A549 (cell line): Measurements from ENCODE around the gene DELE1. TPM values are rescaled to one million over a fixed set of nuclear protein-coding genes. Genes with fewer than 3 reads are reported as not detected.
A peak's percentile ranks its signal among the peaks of the same experiment; 100 is the strongest.
"Not testable (repeated sequence)": the region's sequence is repeated elsewhere in the genome, so short reads cannot be mapped to it uniquely, and the experiment has no call there.

ENCODE experiments used
- ATAC-seq, 2 experiments: fragments of 200-7000 bp in 1 of 2; fragments of >200 bp in 1 of 2; cut with Nextera tagmentation in 1 of 2; cut with Tn5 transposase in 1 of 2; 3 replicates each; pipeline versions ENCODE4 v1.8.0 to v1.9.1; 2018 to 2020; ENCODE audit warnings: mild to moderate bottlenecking in 1 of 2, moderate library complexity in 1 of 2
- CTCF ChIA-PET: fragments of 300-600 bp; sonication (Branson Sonifier 250); formaldehyde crosslinking; extraction: SDS; loops from one replicate; lab custom pipeline; 2021; ENCODE audit warnings: antibody characterized with exemption, inconsistent platforms; lab: Yijun Ruan, JAX
- POLR2A ChIA-PET: fragments of 350-600 bp; formaldehyde crosslinking; extraction: SDS; loops from one replicate; lab custom pipeline; 2021; ENCODE audit warnings: antibody characterized with exemption, inconsistent platforms; lab: Yijun Ruan, JAX
- DNase-seq, 2 experiments: peaks; one replicate each; pipeline versions ENCODE4 v3.0.0 to v3.0.0-alpha.2; 2011 to 2016; ENCODE audit warnings: low read depth in 1 of 2, low spot score in 1 of 2
- FAIRE-seq: peaks from 2 replicates; lab custom pipeline; 2011; peaks lifted over from hg19 to GRCh38; lab: Jason Lieb, UNC
- H3K27ac ChIP-seq, 2 experiments: fragments of >200 bp; sonication (Bioruptor Twin); formaldehyde crosslinking; 3 replicates each; pipeline ENCODE4 v1.5.1; 2016 to 2017
- H3K4me1 ChIP-seq: fragments of >200 bp; sonication (Bioruptor Twin); formaldehyde crosslinking; 3 replicates; pipeline ENCODE4 v1.6.1; 2016
- H3K4me2 ChIP-seq: fragments of >200 bp; sonication (Bioruptor Twin); formaldehyde crosslinking; 3 replicates; pipeline ENCODE4 v1.6.1; 2016
- H3K4me3 ChIP-seq: fragments of >200 bp; sonication (Bioruptor Twin); formaldehyde crosslinking; 3 replicates; pipeline ENCODE4 v1.5.1; 2016
- H3K9me3 ChIP-seq: fragments of >200 bp; sonication (Bioruptor Twin); formaldehyde crosslinking; 3 replicates; pipeline ENCODE4 v1.6.1; 2016
- ATOH8 ChIP-seq: fragments of 250-450 bp; sonication (Bioruptor Pico); IDR thresholded peaks from 2 replicates; pipeline ENCODE4 v1.5.0; 2020; ENCODE audit warnings: low read depth, mild to moderate bottlenecking, moderate library complexity
- CEBPB ChIP-seq, 2 experiments: fragments of >200 bp in 1 of 2; sonication (Bioruptor Twin) in 1 of 2; formaldehyde crosslinking in 1 of 2; IDR thresholded peaks; 2 replicates each; pipeline ENCODE4 v1.6.1; 2012 to 2016
- CHD2 ChIP-seq: fragments of 150-350 bp; IDR thresholded peaks from 2 replicates; pipeline ENCODE4 v1.6.1; 2014; ENCODE audit warnings: low read length; ENCODE audit not compliant: partially characterized antibody
- CTCF ChIP-seq: fragments of >200 bp; sonication (Bioruptor Twin); formaldehyde crosslinking; IDR thresholded peaks from 3 replicates; pipeline ENCODE4 v1.5.1; 2016
- ELK1 ChIP-seq: fragments of 150-350 bp; IDR thresholded peaks from 2 replicates; pipeline ENCODE4 v1.6.1; 2014; ENCODE audit warnings: low read depth, mild to moderate bottlenecking, low read length
- ESRRA ChIP-seq: fragments of 150-350 bp; IDR thresholded peaks from 2 replicates; pipeline ENCODE4 v1.6.1; 2014; ENCODE audit warnings: mild to moderate bottlenecking, low read length, borderline replicate concordance
- HMGXB4 ChIP-seq: fragments of 250-450 bp; sonication (Bioruptor Pico); IDR thresholded peaks from 2 replicates; pipeline ENCODE4 v1.5.0; 2021; ENCODE audit warnings: mild to moderate bottlenecking, moderate library complexity, borderline replicate concordance
- HOXA7 ChIP-seq: fragments of 250-450 bp; sonication (Bioruptor Pico); IDR thresholded peaks from 2 replicates; pipeline ENCODE4 v1.5.0; 2020; ENCODE audit warnings: mild to moderate bottlenecking, moderate library complexity
- KDM1A ChIP-seq: fragments of 200-600 bp; sonication (generic); IDR thresholded peaks from 2 replicates; pipeline ENCODE4 v1.6.1; 2016; ENCODE audit warnings: low read depth, mild to moderate bottlenecking
- MAX ChIP-seq: IDR thresholded peaks from 2 replicates; pipeline ENCODE4 v1.6.1; 2012
- NFE2L2 ChIP-seq: fragments of 150-350 bp; conservative IDR thresholded peaks from 2 replicates; pipeline ENCODE4 v1.6.1; 2014; ENCODE audit warnings: low read length
- NPAS2 ChIP-seq: fragments of 250-450 bp; sonication (Bioruptor Pico); IDR thresholded peaks from 2 replicates; pipeline ENCODE4 v1.8.0; 2022; ENCODE audit warnings: mild to moderate bottlenecking, moderate library complexity, borderline replicate concordance
- PHF8 ChIP-seq: fragments of 200-600 bp; sonication (generic); IDR thresholded peaks from 2 replicates; pipeline ENCODE4 v1.6.1; 2016; ENCODE audit warnings: low read depth, mild to moderate bottlenecking, antibody characterized with exemption, moderate library complexity, borderline replicate concordance
- RAD21 ChIP-seq, 2 experiments: fragments of >200 bp in 1 of 2; sonication (Bioruptor Twin) in 1 of 2; formaldehyde crosslinking in 1 of 2; IDR thresholded peaks in 1 of 2; conservative IDR thresholded peaks in 1 of 2; 2 replicates in 1 of 2; 3 replicates in 1 of 2; pipeline ENCODE4 v1.6.1; 2012 to 2018; ENCODE audit warnings: inconsistent platforms in 1 of 2
- RARB ChIP-seq: fragments of 250-450 bp; sonication (Bioruptor Pico); IDR thresholded peaks from 2 replicates; pipeline ENCODE4 v1.8.0; 2021; ENCODE audit warnings: mild to moderate bottlenecking, moderate library complexity
- RCOR1 ChIP-seq: fragments of 150-350 bp; IDR thresholded peaks from 2 replicates; pipeline ENCODE4 v1.6.1; 2014; ENCODE audit warnings: antibody characterized with exemption, low read length, low read depth
- REST ChIP-seq: fragments of 200-600 bp; sonication (generic); IDR thresholded peaks from 2 replicates; pipeline ENCODE4 v1.6.1; 2016; ENCODE audit warnings: antibody characterized with exemption, mild to moderate bottlenecking, moderate library complexity
- RFX5 ChIP-seq: fragments of 450-650 bp; IDR thresholded peaks from 2 replicates; pipeline ENCODE4 v1.7.1; 2014; ENCODE audit warnings: antibody characterized with exemption, mild to moderate bottlenecking, moderate library complexity
- SMC3 ChIP-seq: fragments of >200 bp; sonication (Bioruptor Twin); formaldehyde crosslinking; IDR thresholded peaks from 3 replicates; pipeline ENCODE4 v1.6.1; 2018; ENCODE audit warnings: inconsistent platforms
- SREBF2 ChIP-seq: fragments of 450-650 bp; IDR thresholded peaks from 2 replicates; pipeline ENCODE4 v1.6.1; 2014; ENCODE audit warnings: mild to moderate bottlenecking, moderate library complexity
- ZC3H11A ChIP-seq: fragments of 450-650 bp; IDR thresholded peaks from 2 replicates; pipeline ENCODE4 v1.6.1; 2014; ENCODE audit warnings: antibody characterized with exemption, mild to moderate bottlenecking
- WGBS: methylation state at CpG from one replicate; pipeline ENCODE4 v1.1.6; 2017; ENCODE audit errors: missing lambda C conversion rate; 5-methylcytosine and 5-hydroxymethylcytosine counted together
- polyA plus RNA-seq, 4 experiments: library from polyadenylated mRNA; depleted of rRNA in 3 of 4; stranded (reverse); fragments of >200 nt; fragmentation: RNase III in 1 of 4; extraction: RNeasy Plus Mini Kit Qiagen cat#74134 plus additional on column Dnase treatment in 1 of 4; gene quantifications; 2 replicates in 3 of 4; 3 replicates in 1 of 4; pipeline ENCODE4 v1.2.3, GENCODE V29; 2011 to 2017

DELE1 gene
- polyA plus RNA-seq, 2 of the 4 experiments (the other 2 are of a cell fraction) = 41.2 to 60.1 TPM

GRCh38 chr5:141883892-141884318 is 39.8 kb upstream of the DELE1 start:
- FAIRE-seq = no peak
- DNase-seq = no peak
- CTCF ChIA-PET = interaction anchor here (0.6 to 12.7 kb wide), 10 partner anchors 13 to 187 kb away, joined by 3 to 424 read pairs (median 30); partner anchors contain the start of gene PCDH12
- WGBS = 16% methylated on average over 8 of the region's 8 CpGs
- Histone ChIP-seq H3K4me1 (peaks cover 6% of the 10 kb centered on the region; the same call in 1 of the 3 replicates), H3K4me2 (no peak overlapping the region), H3K9me3 (no peaks in the 10 kb centered on the region), H3K27ac (no peak overlapping the region), H3K4me3 (no peak overlapping the region)
- ATAC-seq = no peak
- TF ChIP-seq HMGXB4 (CRISPR knock-in tag) (no peak), ZC3H11A (no peak), REST (no peak), NFE2L2 (no peak), ELK1 (no peak), ATOH8 (CRISPR knock-in tag) (no peak), PHF8 (no peak), CEBPB (IDR thresholded peaks at IDR 0.05) (no peak), RCOR1 (no peak), NPAS2 (CRISPR knock-in tag) (no peak), RFX5 (no peak), KDM1A (no peak), RARB (CRISPR knock-in tag) (no peak), RAD21 (conservative IDR thresholded peaks at IDR 0.05 in 1 of 2, IDR thresholded peaks at IDR 0.05 in 1 of 2) (no peak), ESRRA (no peak)
- TF ChIP-seq, all 56 proteins: peak for 0
- POLR2A ChIA-PET = interaction anchor here (0.7 to 1.5 kb wide), 2 partner anchors 34 to 40 kb away, joined by 3 to 6 read pairs; partner anchors contain the start of gene DELE1

GRCh38 chr5:141889282-141889871 is 34.3 kb upstream of the DELE1 start:
- no peak overlapping the region for H3K27ac ChIP-seq
- TF ChIP-seq SREBF2 = no peak
- no peak for TF ChIP-seq CHD2
- TF ChIP-seq CTCF = peak; percentile 51
- peak; percentile 48; the same call in 2 of the 3 replicates for TF ChIP-seq SMC3
- TF ChIP-seq HOXA7 (CRISPR knock-in tag) = no peak
- no peak for TF ChIP-seq MAX
- peak; percentile 43 to 50; a peak in 3 of 5 replicates for TF ChIP-seq RAD21 (conservative IDR thresholded peaks at IDR 0.05 in 1 of 2, IDR thresholded peaks at IDR 0.05 in 1 of 2)
- no peak for TF ChIP-seq ZC3H11A
- TF ChIP-seq, all 56 proteins: peak for 3
- Histone ChIP-seq H3K4me2 (no peak overlapping the region), H3K4me1 (no peaks in the 10 kb centered on the region), H3K9me3 (no peaks in the 10 kb centered on the region), H3K4me3 (no peak overlapping the region)
- DNase-seq (peak in 1 of 2 experiments; percentile 31), ATAC-seq (peak; percentile 71 to 75; a peak in 3 of 6 replicates), FAIRE-seq (no peak)
- ChIA-PET CTCF (interaction anchor here (0.7 to 6.3 kb wide), 14 partner anchors 8 to 198 kb away, joined by 3 to 53 read pairs (median 4); partner anchors contain the start of genes PCDH1, PCDH12 and RNF14), POLR2A (interaction anchor here (0.7 to 1.4 kb wide), 2 partner anchors 34 to 208 kb away, joined by 3 read pairs; partner anchors contain the start of gene DELE1)
- 5% methylated on average over 3 of the region's 3 CpGs for WGBS

GRCh38 chr5:141890429-141890828 is 33.2 kb upstream of the DELE1 start:
- 20% methylated on average over 2 of the region's 2 CpGs for WGBS
- not testable (repeated sequence) for H3K9me3 ChIP-seq, H3K4me1 ChIP-seq, H3K4me3 ChIP-seq, ATAC-seq, DNase-seq, FAIRE-seq, H3K4me2 ChIP-seq, H3K27ac ChIP-seq
- POLR2A ChIA-PET = interaction anchor here (0.6 kb wide), 1 partner anchor 80 kb away, joined by 3 read pairs; no protein-coding TSS in a partner anchor
- CTCF ChIA-PET = interaction anchor here (0.6 to 6.3 kb wide), 10 partner anchors 9 to 741 kb away, joined by 3 to 53 read pairs (median 5); partner anchors contain the start of genes PCDH1 and PCDH12
